Ovary (tissue), 9 donors: ENCODE measurements around the gene SORBS1. TPM values are rescaled to one million over a fixed set of nuclear protein-coding genes. Genes with fewer than 3 reads are reported as not detected.

Experiments used
- DNase-seq, 5 donors: peaks; one replicate each; pipeline ENCODE4 v3.0.0-alpha.2; 2019 to 2020
- H3K27ac ChIP-seq, 2 donors: fragments of 200-600 bp; one replicate each; pipeline versions ENCODE4 v1.5.1 to v1.8.0; 2019 to 2022
- H3K27me3 ChIP-seq: fragments of 200-600 bp; one replicate; pipeline ENCODE4 v1.8.0; 2022
- H3K36me3 ChIP-seq: fragments of 200-600 bp; sonication (generic); one replicate; pipeline ENCODE4 v1.5.1; 2019
- H3K4me1 ChIP-seq: one replicate; pipeline ENCODE4 v1.8.1; 2013; ENCODE audit warnings: mild to moderate bottlenecking, moderate library complexity; ENCODE audit not compliant: insufficient read depth
- H3K4me3 ChIP-seq: fragments of 200-600 bp; sonication (generic); one replicate; pipeline ENCODE4 v1.5.1; 2017
- H3K9me3 ChIP-seq, 2 donors: fragments of 200-600 bp in 1 of 2; sonication (generic) in 1 of 2; one replicate each; pipeline versions ENCODE4 v1.5.1 to v1.8.1; 2013 to 2019; ENCODE audit warnings: mild to moderate bottlenecking in 1 of 2, moderate library complexity in 1 of 2
- EP300 ChIP-seq: sonication (generic); formaldehyde crosslinking; IDR thresholded peaks from one replicate; pipeline ENCODE4 v1.6.1; 2017; ENCODE audit warnings: antibody characterized with exemption
- POLR2A ChIP-seq: fragments of 450-650 bp; IDR thresholded peaks from one replicate; pipeline ENCODE4 v1.6.1; 2017; ENCODE audit warnings: antibody characterized with exemption, mild to moderate bottlenecking, moderate library complexity
- WGBS, 3 donors: extraction: QIAGEN DNeasy Blood & Tissue Kit in 1 of 3; methylation state at CpG; one replicate each; pipeline versions ENCODE4 v1.1.5 to v1.1.7; 2013 to 2017; 5-methylcytosine and 5-hydroxymethylcytosine counted together
- intact Hi-C, 4 donors: fragments of 100-400 bp; cut with DNase I; formaldehyde crosslinking; loops; one replicate each; pipeline versions ENCODE4 v1.11.0 to v1.15.1; 2022 to 2023
- polyA plus RNA-seq, 2 donors: library from polyadenylated mRNA; stranded (reverse); fragments of 200-250 nt in 1 of 2; fragments of 350-450 nt in 1 of 2; fragmentation: Illumina TruSeq in 1 of 2; extraction: RNeasy Lipid Tissue Mini Kit (QIAGEN cat#74804) in 1 of 2; gene quantifications; one replicate each; pipeline ENCODE4 v1.2.3, GENCODE V29; 2013 to 2014
- total RNA-seq, 7 donors: library from RNA; depleted of rRNA in 2 of 7; stranded (reverse); fragments of >200 nt in 2 of 7; fragmentation: NEBNext Ultra II Directional in 3 of 7; extraction: Animal tissue kit (Norgen Biotek cat#: 25700) in 3 of 7; gene quantifications; one replicate each; pipeline versions ENCODE4 v1.1.0 to v1.2.4, GENCODE V29; 2016 to 2023
- TF ChIP-seq, protein P1 (sequence below), 3 donors: fragments of 450-650 bp in 2 of 3; fragments of 200-600 bp in 1 of 3; IDR thresholded peaks; one replicate each; pipeline versions ENCODE4 v1.5.1 to v1.8.0; 2016 to 2022; ENCODE audit warnings: antibody characterized with exemption in 3 of 3, mild to moderate bottlenecking in 1 of 3
- donor health status: DM: no; HTN: no; CAD: no; lungs with moderate emphysema.
- donor health status: DM: no; HTN: no; CAD: no.
- donor health status: Bipolar disorder and iron deficiency.
- donor health status: DM: yes; HTN: yes; CAD: no.
- donor health status: DM: no; HTN: no; CAD: no.
- donor health status: DM: yes; HTN: yes; CAD: no.

SORBS1 gene
- total and polyA plus RNA-seq, 9 donors = 10.7 to 156 (median 20.0) TPM

- 22 to 49% (median 43%) methylated on average over 5 of the region's 5 CpGs for WGBS, 3 donors
- intact Hi-C loops = no loop called here
- TF ChIP-seq, protein P1, sequence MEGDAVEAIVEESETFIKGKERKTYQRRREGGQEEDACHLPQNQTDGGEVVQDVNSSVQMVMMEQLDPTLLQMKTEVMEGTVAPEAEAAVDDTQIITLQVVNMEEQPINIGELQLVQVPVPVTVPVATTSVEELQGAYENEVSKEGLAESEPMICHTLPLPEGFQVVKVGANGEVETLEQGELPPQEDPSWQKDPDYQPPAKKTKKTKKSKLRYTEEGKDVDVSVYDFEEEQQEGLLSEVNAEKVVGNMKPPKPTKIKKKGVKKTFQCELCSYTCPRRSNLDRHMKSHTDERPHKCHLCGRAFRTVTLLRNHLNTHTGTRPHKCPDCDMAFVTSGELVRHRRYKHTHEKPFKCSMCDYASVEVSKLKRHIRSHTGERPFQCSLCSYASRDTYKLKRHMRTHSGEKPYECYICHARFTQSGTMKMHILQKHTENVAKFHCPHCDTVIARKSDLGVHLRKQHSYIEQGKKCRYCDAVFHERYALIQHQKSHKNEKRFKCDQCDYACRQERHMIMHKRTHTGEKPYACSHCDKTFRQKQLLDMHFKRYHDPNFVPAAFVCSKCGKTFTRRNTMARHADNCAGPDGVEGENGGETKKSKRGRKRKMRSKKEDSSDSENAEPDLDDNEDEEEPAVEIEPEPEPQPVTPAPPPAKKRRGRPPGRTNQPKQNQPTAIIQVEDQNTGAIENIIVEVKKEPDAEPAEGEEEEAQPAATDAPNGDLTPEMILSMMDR (IDR thresholded peaks at IDR 0.05) = no peak
- TF ChIP-seq EP300 (no peak), POLR2A (no peak)
- H3K27me3 ChIP-seq = no peaks in the 10 kb centered on the region
- no peaks in the 10 kb centered on the region for H3K36me3 ChIP-seq
- H3K9me3 ChIP-seq = no peaks in the 10 kb centered on the region
- no peak overlapping the region for H3K4me3 ChIP-seq
- H3K27ac ChIP-seq = no peak overlapping the region
- H3K4me1 ChIP-seq = peaks cover 4% of the 10 kb centered on the region
- DNase-seq = no peak
Observed at GRCh38 chr10:95451150-95451549, 110.0 kb downstream of the SORBS1 start.

DNA sequence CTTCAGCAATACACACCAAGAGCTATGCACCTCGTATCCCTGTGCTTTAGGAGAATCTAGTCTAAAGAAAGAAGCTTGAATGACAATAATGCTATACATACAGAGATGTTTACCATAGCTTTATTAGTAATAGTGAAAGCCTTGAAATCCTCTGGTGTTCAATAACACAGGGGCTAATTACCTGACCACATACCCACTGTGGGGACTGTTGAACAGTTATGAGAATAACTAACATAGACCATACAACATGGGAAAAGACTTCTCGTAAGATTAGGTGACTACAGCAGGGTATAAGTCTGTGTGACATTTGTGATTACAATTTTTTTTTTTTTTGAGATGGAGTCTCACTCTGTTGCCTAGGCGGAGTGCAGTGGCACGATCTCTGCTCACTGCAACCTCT is 111.0 kb downstream of the SORBS1 start:
- 92 to 98% (median 96%) methylated on average over 4 of the region's 4 CpGs for WGBS, 3 donors
- Histone ChIP-seq H3K4me3 (no peak overlapping the region), H3K27me3 (no peaks in the 10 kb centered on the region), H3K36me3 (no peaks in the 10 kb centered on the region), H3K27ac (no peak overlapping the region), H3K4me1 (peaks cover 8% of the 10 kb centered on the region), H3K9me3 (no peaks in the 10 kb centered on the region)
- TF ChIP-seq, protein P1 (IDR thresholded peaks at IDR 0.05) = no peak
- TF ChIP-seq POLR2A = no peak
- TF ChIP-seq EP300 = no peak
- DNase-seq = no peak
- intact Hi-C loops = no loop called here

- H3K9me3 ChIP-seq = no peaks in the 10 kb centered on the region
- no peak overlapping the region for H3K27ac ChIP-seq
- peak in 2 of 5 donors; percentile 33 to 39 for DNase-seq
- H3K4me3 ChIP-seq = no peak overlapping the region
- no peaks in the 10 kb centered on the region for H3K36me3 ChIP-seq
- H3K27me3 ChIP-seq = no peaks in the 10 kb centered on the region
- WGBS, 3 donors = 3 to 5% (median 5%) methylated on average over 6 of the region's 6 CpGs
- intact Hi-C loops = loop anchor here in 1 of 4 donors (10.0 kb wide), 1 partner anchor 73 kb away; no protein-coding TSS in a partner anchor
- TF ChIP-seq EP300 (no peak), POLR2A (no peak)
- TF ChIP-seq, protein P1 (IDR thresholded peaks at IDR 0.05) = no peak
- H3K4me1 ChIP-seq = peaks cover 10% of the 10 kb centered on the region
Observed at GRCh38 chr10:95447685-95448084, 113.5 kb downstream of the SORBS1 start.

- Histone ChIP-seq H3K27ac (no peak overlapping the region), H3K4me1 (peaks cover 10% of the 10 kb centered on the region), H3K4me3 (no peak overlapping the region), H3K9me3 (no peaks in the 10 kb centered on the region), H3K36me3 (no peaks in the 10 kb centered on the region), H3K27me3 (no peaks in the 10 kb centered on the region)
- intact Hi-C loops = loop anchor here in 1 of 4 donors (10.0 kb wide), 1 partner anchor 71 kb away; no protein-coding TSS in a partner anchor
- DNase-seq = no peak
- 56 to 83% (median 78%) methylated on average over 7 of the region's 7 CpGs for WGBS, 3 donors
- TF ChIP-seq POLR2A (no peak), EP300 (peak; percentile 36)
- TF ChIP-seq, protein P1 (IDR thresholded peaks at IDR 0.05) = peak in 2 of 3 donors; percentile 29 to 32
Observed at GRCh38 chr10:95445837-95446486, 115.2 kb downstream of the SORBS1 start.
